H9 (cell line): ENCODE results near the gene OR11G2. TPM values are rescaled to one million over a fixed set of nuclear protein-coding genes. Genes with fewer than 3 reads are reported as not detected.

Experiments
- DNase-seq: peaks from one replicate; pipeline ENCODE4 v3.0.0-alpha.2; 2017
- H2AFZ ChIP-seq: one replicate; pipeline ENCODE4 v1.6.1; 2013; ENCODE audit warnings: mild to moderate bottlenecking, low read length, control low read depth, moderate library complexity
- H2AK5ac ChIP-seq: 2 replicates; pipeline ENCODE4 v1.6.1; 2013; ENCODE audit warnings: low read length, control low read depth, mixed read lengths; ENCODE audit not compliant: insufficient read length
- H2BK120ac ChIP-seq: one replicate; pipeline ENCODE4 v1.6.1; 2013; ENCODE audit warnings: low read depth, mild to moderate bottlenecking, low read length, control low read depth, inconsistent platforms; ENCODE audit not compliant: poor library complexity, severe bottlenecking
- H2BK12ac ChIP-seq: 2 replicates; pipeline ENCODE4 v1.6.1; 2013; ENCODE audit warnings: low read length, control low read depth, mixed read lengths, low read depth; ENCODE audit not compliant: insufficient read length
- H2BK15ac ChIP-seq: 2 replicates; pipeline ENCODE4 v1.6.1; 2013; ENCODE audit warnings: low read depth, low read length, control low read depth
- H2BK20ac ChIP-seq: one replicate; pipeline ENCODE4 v1.6.1; 2013; ENCODE audit warnings: low read depth, mild to moderate bottlenecking, low read length, control low read depth, inconsistent platforms; ENCODE audit not compliant: poor library complexity, severe bottlenecking
- H2BK5ac ChIP-seq: 2 replicates; pipeline ENCODE4 v1.6.1; 2013; ENCODE audit warnings: low read length, control low read depth, mixed read lengths; ENCODE audit not compliant: insufficient read length
- H3K14ac ChIP-seq: 2 replicates; pipeline ENCODE4 v1.6.1; 2013; ENCODE audit warnings: low read length, control low read depth; ENCODE audit not compliant: insufficient read depth
- H3K18ac ChIP-seq: 2 replicates; pipeline ENCODE4 v1.6.1; 2013; ENCODE audit warnings: low read depth, mild to moderate bottlenecking, mixed read lengths, low read length, control low read depth; ENCODE audit not compliant: insufficient read length
- H3K23ac ChIP-seq: 2 replicates; pipeline ENCODE4 v1.6.1; 2013; ENCODE audit warnings: low read length, control low read depth, mixed read lengths, low read depth; ENCODE audit not compliant: insufficient read length
- H3K23me2 ChIP-seq: 2 replicates; pipeline ENCODE4 v1.6.1; 2013; ENCODE audit warnings: low read depth, mild to moderate bottlenecking, mixed read lengths, low read length, control low read depth; ENCODE audit not compliant: insufficient read length, poor library complexity, severe bottlenecking
- H3K27ac ChIP-seq: 2 replicates; pipeline ENCODE4 v1.5.1; 2013; ENCODE audit warnings: low read length, control low read depth, mixed read lengths, low read depth; ENCODE audit not compliant: insufficient read length
- H3K27me3 ChIP-seq: 2 replicates; pipeline ENCODE4 v1.6.1; 2013; ENCODE audit warnings: low read length, control low read depth, inconsistent platforms; ENCODE audit not compliant: insufficient read depth
- H3K4ac ChIP-seq: 2 replicates; pipeline ENCODE4 v1.6.1; 2013; ENCODE audit warnings: low read depth, mild to moderate bottlenecking, control low read depth, inconsistent platforms, low read length, moderate library complexity
- H3K4me1 ChIP-seq: 2 replicates; pipeline ENCODE4 v1.6.1; 2013; ENCODE audit warnings: low read length, control low read depth, inconsistent platforms; ENCODE audit not compliant: insufficient read depth
- H3K4me2 ChIP-seq: 2 replicates; pipeline ENCODE4 v1.6.1; 2013; ENCODE audit warnings: low read length, control low read depth, mixed read lengths; ENCODE audit not compliant: insufficient read length, insufficient read depth
- H3K56ac ChIP-seq: 2 replicates; pipeline ENCODE4 v1.6.1; 2013; ENCODE audit warnings: low read depth, mild to moderate bottlenecking, mixed read lengths, low read length, control low read depth; ENCODE audit not compliant: insufficient read length
- H3K79me1 ChIP-seq: 2 replicates; pipeline ENCODE4 v1.6.1; 2013; ENCODE audit warnings: low read depth, mild to moderate bottlenecking, moderate library complexity, low read length, control low read depth, inconsistent platforms; ENCODE audit not compliant: insufficient read depth, poor library complexity, severe bottlenecking
- H3K79me2 ChIP-seq: 2 replicates; pipeline ENCODE4 v1.6.1; 2013; ENCODE audit warnings: low read length, control low read depth, inconsistent platforms; ENCODE audit not compliant: insufficient read depth
- H3K9ac ChIP-seq: 2 replicates; pipeline ENCODE4 v1.6.1; 2013; ENCODE audit warnings: low read length, control low read depth, mixed read lengths; ENCODE audit not compliant: insufficient read length; ENCODE audit errors: extremely low read depth
- H3K9me3 ChIP-seq: one replicate; pipeline ENCODE4 v1.6.1; 2013; ENCODE audit warnings: low read depth, low read length, inconsistent platforms; ENCODE audit not compliant: control insufficient read depth
- H3T11ph ChIP-seq: one replicate; pipeline ENCODE4 v1.6.1; 2013; ENCODE audit warnings: mild to moderate bottlenecking, low read length, control low read depth, inconsistent platforms
- H4K20me1 ChIP-seq: one replicate; pipeline ENCODE4 v1.6.1; 2013; ENCODE audit not compliant: control insufficient read depth, insufficient read length, insufficient read depth
- H4K5ac ChIP-seq: 2 replicates; pipeline ENCODE4 v1.6.1; 2013; ENCODE audit warnings: low read depth, mild to moderate bottlenecking, mixed read lengths, low read length, control low read depth; ENCODE audit not compliant: insufficient read length
- H4K8ac ChIP-seq: replicated peaks from 2 replicates; pipeline ENCODE4 v1.6.1; 2013; ENCODE audit warnings: low read length, control low read depth, mixed read lengths, low read depth; ENCODE audit not compliant: insufficient read length
- H4K91ac ChIP-seq: 2 replicates; pipeline ENCODE4 v1.6.1; 2013; ENCODE audit warnings: low read depth, mild to moderate bottlenecking, moderate library complexity, mixed read lengths, low read length, control low read depth; ENCODE audit not compliant: insufficient read length
- H3K27ac Mint-ChIP-seq, 3 experiments: 2 replicates in 2 of 3; 3 replicates in 1 of 3; pipeline ENCODE4 v1.8.0; 2020 to 2021; ENCODE audit warnings: mixed read lengths in 3 of 3, mild to moderate bottlenecking in 1 of 3, moderate library complexity in 1 of 3
- H3K27me3 Mint-ChIP-seq: 2 replicates; pipeline ENCODE4 v1.8.0; 2021; ENCODE audit warnings: low read depth, mild to moderate bottlenecking, moderate library complexity, mixed read lengths
- H3K36me3 Mint-ChIP-seq, 3 experiments: 2 replicates in 2 of 3; 3 replicates in 1 of 3; pipeline ENCODE4 v1.8.0; 2020 to 2021; ENCODE audit warnings: low read depth in 3 of 3, mixed read lengths in 3 of 3; ENCODE audit not compliant: insufficient read depth in 1 of 3
- H3K4me1 Mint-ChIP-seq, 2 experiments: 2 replicates each; pipeline ENCODE4 v1.8.0; 2020; ENCODE audit warnings: mixed read lengths in 2 of 2
- H3K4me3 Mint-ChIP-seq, 2 experiments: 2 replicates in 1 of 2; 3 replicates in 1 of 2; pipeline ENCODE4 v1.8.0; 2020 to 2021; ENCODE audit warnings: mild to moderate bottlenecking in 2 of 2, mixed read lengths in 2 of 2, moderate library complexity in 1 of 2
- H3K9me3 Mint-ChIP-seq, 2 experiments: 2 replicates in 1 of 2; 3 replicates in 1 of 2; pipeline ENCODE4 v1.8.0; 2020; ENCODE audit warnings: mild to moderate bottlenecking in 2 of 2, mixed read lengths in 2 of 2, moderate library complexity in 1 of 2
- CTCF ChIP-seq: fragments of 200-600 bp; sonication (generic); conservative IDR thresholded peaks from 3 replicates; pipeline ENCODE4 v1.8.0; 2021; ENCODE audit warnings: antibody characterized with exemption, mild to moderate bottlenecking
- WGBS: extraction: QIAGEN DNeasy Blood & Tissue Kit; methylation state at CpG from one replicate; pipeline ENCODE4 v1.1.7; 2013; ENCODE audit warnings: missing lambda C conversion rate, low lambda C conversion rate, mixed read lengths; ENCODE audit not compliant: insufficient read length; ENCODE audit errors: extremely low coverage; 5-methylcytosine and 5-hydroxymethylcytosine counted together
- total RNA-seq: library from RNA; stranded (reverse); gene quantifications from 2 replicates; pipeline ENCODE4 v1.2.1, GENCODE V29; 2021

The OR11G2 gene
- total RNA-seq, 1 experiment from 2014 or later, result not detected

- H3K23ac ChIP-seq, result no peak overlapping the region
- no peaks in the 10 kb centered on the region for H4K20me1 ChIP-seq
- no peaks in the 10 kb centered on the region for H3K27me3 ChIP-seq
- Mint-ChIP-seq H3K36me3 (peaks cover 3 to 45% (median 18%) of the 10 kb centered on the region in 3 experiments; a peak in 6 of 7 replicates), H3K4me3 (no peak overlapping the region), H3K27me3 (no peaks in the 10 kb centered on the region), H3K27ac (no peak overlapping the region), H3K9me3 (peaks cover 95 to 96% of the 10 kb centered on the region in 2 experiments), H3K4me1 (no peaks in the 10 kb centered on the region)
- no peak overlapping the region for H2BK20ac ChIP-seq
- H3K23me2 ChIP-seq, result no peaks in the 10 kb centered on the region
- no peaks in the 10 kb centered on the region for H3K79me2 ChIP-seq
- H2AK5ac ChIP-seq, result no peak overlapping the region
- H3K18ac ChIP-seq, result no peak overlapping the region
- no peak overlapping the region for H4K91ac ChIP-seq
- peaks cover 89% of the 10 kb centered on the region for H3K9me3 ChIP-seq
- no peak overlapping the region for H3K4me2 ChIP-seq
- no peak overlapping the region for H3K27ac ChIP-seq
- H3K4me1 ChIP-seq, result no peaks in the 10 kb centered on the region
- no peak overlapping the region for H3K14ac ChIP-seq
- no peak overlapping the region for H2AFZ ChIP-seq
- H3K4ac ChIP-seq, result no peak overlapping the region
- no peak for TF ChIP-seq CTCF
- no peak overlapping the region for H3T11ph ChIP-seq
- no peaks in the 10 kb centered on the region for H3K79me1 ChIP-seq
- no peak for DNase-seq
- no peak overlapping the region for H2BK12ac ChIP-seq
- WGBS, result no CpG with 5 or more reads among the region's 3 CpGs
- H2BK120ac ChIP-seq, result no peak overlapping the region
- no peak overlapping the region for H2BK5ac ChIP-seq
- H4K5ac ChIP-seq, result no peak overlapping the region
- H2BK15ac ChIP-seq, result no peak overlapping the region
- no peak overlapping the region for H4K8ac ChIP-seq
- H3K9ac ChIP-seq, result no peak overlapping the region
- H3K56ac ChIP-seq, result no peak overlapping the region
These were observed 700 bp downstream of the OR11G2 start for GRCh38 chr14:20191396-20191795.
